ENCODE measurements around the gene FYB1.

Gene FYB1

DNA sequence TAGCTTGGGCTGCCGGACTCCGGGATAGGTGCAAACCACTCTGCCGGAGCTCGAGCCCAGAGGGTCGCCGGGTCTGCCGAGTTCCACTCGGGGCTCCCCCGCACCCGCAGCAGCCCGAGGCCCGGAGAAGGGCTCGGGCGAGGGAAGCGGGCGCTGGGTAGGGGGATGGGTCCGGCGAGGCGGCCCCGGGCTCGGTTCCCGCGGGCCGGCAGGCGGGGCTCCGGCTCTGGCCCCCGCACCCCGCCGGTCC lies 145.7 kb downstream of the FYB1 start:
- Mint-ChIP-seq H3K27me3 (ENCODE audit: low read depth, poor library complexity) (peaks cover 4% of the 10 kb centered on the region), H3K9me3 (no peaks in the 10 kb centered on the region), H3K4me1 (peaks cover 26% of the 10 kb centered on the region), H3K4me3 (peak overlapping the region; percentile 97), H3K36me3 (ENCODE audit: low read depth) (peaks cover 14% of the 10 kb centered on the region), H3K27ac (peak overlapping the region; percentile 99)
- TF ChIP-seq, protein P1, sequence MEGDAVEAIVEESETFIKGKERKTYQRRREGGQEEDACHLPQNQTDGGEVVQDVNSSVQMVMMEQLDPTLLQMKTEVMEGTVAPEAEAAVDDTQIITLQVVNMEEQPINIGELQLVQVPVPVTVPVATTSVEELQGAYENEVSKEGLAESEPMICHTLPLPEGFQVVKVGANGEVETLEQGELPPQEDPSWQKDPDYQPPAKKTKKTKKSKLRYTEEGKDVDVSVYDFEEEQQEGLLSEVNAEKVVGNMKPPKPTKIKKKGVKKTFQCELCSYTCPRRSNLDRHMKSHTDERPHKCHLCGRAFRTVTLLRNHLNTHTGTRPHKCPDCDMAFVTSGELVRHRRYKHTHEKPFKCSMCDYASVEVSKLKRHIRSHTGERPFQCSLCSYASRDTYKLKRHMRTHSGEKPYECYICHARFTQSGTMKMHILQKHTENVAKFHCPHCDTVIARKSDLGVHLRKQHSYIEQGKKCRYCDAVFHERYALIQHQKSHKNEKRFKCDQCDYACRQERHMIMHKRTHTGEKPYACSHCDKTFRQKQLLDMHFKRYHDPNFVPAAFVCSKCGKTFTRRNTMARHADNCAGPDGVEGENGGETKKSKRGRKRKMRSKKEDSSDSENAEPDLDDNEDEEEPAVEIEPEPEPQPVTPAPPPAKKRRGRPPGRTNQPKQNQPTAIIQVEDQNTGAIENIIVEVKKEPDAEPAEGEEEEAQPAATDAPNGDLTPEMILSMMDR (IDR thresholded peaks at IDR 0.05), result no peak
- DNase-seq, result no peak

DNA sequence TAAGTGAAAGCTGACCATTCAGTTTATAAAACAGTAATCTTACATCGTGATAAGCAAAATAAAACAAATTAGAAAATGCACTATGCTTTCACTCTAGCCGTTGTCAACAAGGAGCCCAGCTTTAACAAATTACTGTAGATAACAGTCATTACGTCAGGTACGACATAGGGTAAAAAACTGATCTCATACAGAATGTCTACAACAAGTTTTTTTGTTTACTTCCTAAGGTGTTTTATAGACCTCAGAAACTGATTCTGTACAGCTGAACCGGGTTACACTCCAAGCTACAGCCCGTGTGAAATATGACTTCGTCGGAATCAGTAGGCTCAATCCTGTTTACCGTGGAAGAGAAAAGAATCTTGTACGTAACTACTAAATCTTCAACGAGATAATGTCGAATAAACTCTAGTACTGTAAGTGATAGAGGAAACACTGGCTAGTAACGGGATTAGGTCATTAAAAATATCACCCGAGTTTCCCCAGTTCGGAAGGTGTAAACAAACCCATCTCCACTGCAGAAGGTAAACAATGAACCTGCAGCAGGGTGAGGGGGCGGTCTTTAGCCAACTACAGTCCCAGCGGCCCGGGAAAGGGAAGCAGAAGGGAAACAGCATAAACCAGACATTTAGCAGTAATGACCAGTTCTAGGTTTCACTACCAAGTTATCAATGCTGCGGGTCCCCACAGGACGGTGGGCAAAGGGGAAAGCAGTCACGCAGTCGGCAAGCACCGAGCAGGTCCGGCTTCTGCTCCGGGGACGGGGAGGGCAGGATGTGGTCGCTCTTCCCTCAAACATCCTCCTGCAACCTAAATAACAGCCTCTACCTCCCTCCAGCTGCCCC lies 146.2 kb downstream of the FYB1 start:
- H3K36me3 Mint-ChIP-seq (ENCODE audit: low read depth), result peaks cover 19% of the 10 kb centered on the region
- H3K27me3 Mint-ChIP-seq (ENCODE audit: low read depth, poor library complexity), result peaks cover 4% of the 10 kb centered on the region
- peaks cover 26% of the 10 kb centered on the region for H3K4me1 Mint-ChIP-seq
- H3K4me3 Mint-ChIP-seq, result peak overlapping the region; percentile 97
- DNase-seq, result peak; percentile 52
- peak overlapping the region; percentile 99 for H3K27ac Mint-ChIP-seq
- H3K9me3 Mint-ChIP-seq, result peaks cover under 1% of the 10 kb centered on the region
- TF ChIP-seq, protein P1 (IDR thresholded peaks at IDR 0.05), result no peak

DNA sequence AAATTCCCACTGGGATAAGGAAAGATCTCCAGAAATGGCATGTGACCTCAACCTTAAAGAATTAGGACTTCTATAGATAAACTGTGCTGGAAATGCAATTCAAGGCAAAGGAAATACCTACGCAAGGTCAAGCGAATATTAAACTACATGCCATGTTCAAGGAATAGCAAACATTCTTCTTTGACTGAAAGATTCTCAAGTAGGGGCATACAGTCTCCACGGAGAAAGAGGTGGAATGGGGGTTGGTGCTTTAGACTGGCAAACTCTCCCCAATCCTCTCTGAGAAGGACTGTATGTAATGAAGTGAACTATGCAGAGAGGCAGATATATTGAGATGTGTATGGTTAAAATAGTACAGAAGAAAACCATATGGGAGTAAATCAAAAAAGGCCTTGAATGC lies 151.3 kb downstream of the FYB1 start:
- H3K27me3 Mint-ChIP-seq (ENCODE audit: low read depth, poor library complexity), result no peaks in the 10 kb centered on the region
- H3K4me3 Mint-ChIP-seq, result no peak overlapping the region
- peaks cover 12% of the 10 kb centered on the region for H3K4me1 Mint-ChIP-seq
- no peak for DNase-seq
- H3K27ac Mint-ChIP-seq, result no peak overlapping the region
- H3K36me3 Mint-ChIP-seq (ENCODE audit: low read depth), result peaks cover 53% of the 10 kb centered on the region
- peaks cover 28% of the 10 kb centered on the region for H3K9me3 Mint-ChIP-seq
- TF ChIP-seq, protein P1 (IDR thresholded peaks at IDR 0.05), result no peak

DNA sequence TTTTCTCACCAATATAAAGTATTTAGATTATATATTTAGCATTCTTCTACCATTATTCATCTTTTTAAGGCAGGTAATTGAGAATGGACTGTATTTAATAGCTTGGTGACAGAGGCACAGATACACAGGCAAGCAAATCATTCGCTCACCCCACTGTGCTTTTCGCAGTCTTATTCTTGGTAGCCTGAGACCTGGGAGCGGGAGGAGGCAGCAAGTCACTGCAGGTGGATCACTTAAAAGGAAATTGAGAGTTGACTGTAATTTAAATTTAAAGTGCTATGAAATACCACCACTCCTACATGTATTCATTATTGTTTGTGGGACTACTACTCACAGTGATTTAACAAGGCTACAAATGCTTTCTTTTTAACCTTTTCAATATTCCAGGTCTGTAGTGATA lies 154.9 kb downstream of the FYB1 start:
- H3K9me3 Mint-ChIP-seq, result peaks cover 28% of the 10 kb centered on the region
- H3K36me3 Mint-ChIP-seq (ENCODE audit: low read depth), result peaks cover 47% of the 10 kb centered on the region
- DNase-seq, result no peak
- no peaks in the 10 kb centered on the region for H3K4me1 Mint-ChIP-seq
- H3K27ac Mint-ChIP-seq, result no peak overlapping the region
- TF ChIP-seq, protein P1 (IDR thresholded peaks at IDR 0.05), result no peak
- H3K4me3 Mint-ChIP-seq, result no peak overlapping the region
- H3K27me3 Mint-ChIP-seq (ENCODE audit: low read depth, poor library complexity), result no peaks in the 10 kb centered on the region

DNA sequence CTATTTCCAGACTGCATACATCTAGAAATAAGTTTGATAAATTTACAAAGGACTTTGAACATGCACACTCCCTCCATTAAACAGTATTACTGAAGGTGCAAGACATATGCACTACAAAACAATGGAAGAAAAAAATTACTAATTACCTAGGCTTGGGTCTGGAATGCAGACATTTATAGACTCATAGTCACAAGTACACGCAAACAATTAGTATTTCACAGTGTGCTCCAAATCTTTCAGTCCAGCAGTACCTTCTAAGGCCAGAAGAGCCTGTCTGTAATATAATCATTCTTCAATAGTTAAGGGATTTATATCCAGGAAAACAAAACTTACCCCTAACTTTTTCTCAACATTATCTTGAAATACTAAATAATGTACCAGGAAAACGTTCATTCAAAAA lies 156.3 kb downstream of the FYB1 start:
- no peak overlapping the region for H3K4me3 Mint-ChIP-seq
- no peaks in the 10 kb centered on the region for H3K27me3 Mint-ChIP-seq (ENCODE audit: low read depth, poor library complexity)
- TF ChIP-seq, protein P1 (IDR thresholded peaks at IDR 0.05), result no peak
- H3K9me3 Mint-ChIP-seq, result peaks cover 26% of the 10 kb centered on the region
- no peaks in the 10 kb centered on the region for H3K4me1 Mint-ChIP-seq
- peaks cover 32% of the 10 kb centered on the region for H3K36me3 Mint-ChIP-seq (ENCODE audit: low read depth)
- DNase-seq, result no peak
- H3K27ac Mint-ChIP-seq, result no peak overlapping the region

DNA sequence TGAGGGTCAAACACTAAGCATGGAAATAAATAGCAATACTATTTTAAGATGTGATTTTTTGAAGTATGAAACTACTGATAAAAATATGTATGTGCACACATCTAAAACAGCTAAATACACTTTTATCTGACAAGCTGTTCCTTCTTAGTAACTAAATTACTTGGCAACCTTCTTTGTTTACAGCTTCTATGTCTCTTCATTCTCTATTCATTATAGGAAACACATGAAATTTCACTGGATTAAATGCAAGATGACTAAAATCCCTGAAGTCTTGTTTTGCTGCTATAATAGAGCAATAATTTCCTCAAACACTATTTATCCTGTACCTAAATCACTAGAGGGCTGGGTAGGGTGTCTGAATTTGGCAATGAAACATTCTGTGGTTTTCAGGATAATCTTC lies 156.8 kb downstream of the FYB1 start:
- DNase-seq, result no peak
- TF ChIP-seq, protein P1 (IDR thresholded peaks at IDR 0.05), result no peak
- H3K9me3 Mint-ChIP-seq, result peaks cover 21% of the 10 kb centered on the region
- H3K4me3 Mint-ChIP-seq, result no peak overlapping the region
- no peaks in the 10 kb centered on the region for H3K27me3 Mint-ChIP-seq (ENCODE audit: low read depth, poor library complexity)
- peaks cover 27% of the 10 kb centered on the region for H3K36me3 Mint-ChIP-seq (ENCODE audit: low read depth)
- H3K27ac Mint-ChIP-seq, result no peak overlapping the region
- no peaks in the 10 kb centered on the region for H3K4me1 Mint-ChIP-seq
